Measurements from ENCODE around the gene CIAO3.

CIAO3 gene

GRCh38 chr16:740764-741505, at the start of gene CIAO3:
Gene CIAO3, minus strand, starts transcription at chr16:740997. Its CDS starts 12 bp downstream, at chr16:740985.
- Histone ChIP-seq H3K36me3 (ENCODE audit: control insufficient read depth, insufficient read depth, low read length) (peaks cover 2% of the 10 kb centered on the region; the same call in 1 of the 2 replicates), H3K4me3 (replicated peaks; ENCODE audit: low read depth, low read length) (peak within 1 kb of the TSS; percentile 94), H3K27me3 (replicated peaks; ENCODE audit: control insufficient read depth, insufficient read depth, low read length) (no peaks in the 10 kb centered on the region)
- DNase-seq (ENCODE audit: extremely low read depth, insufficient read length): peak; percentile 94
- TF ChIP-seq CTCF (IDR thresholded peaks at IDR 0.05; ENCODE audit: insufficient read depth, low read length, poor library complexity, severe bottlenecking): peak; percentile 62

GRCh38 chr16:790086-790485, 49.3 kb upstream of the CIAO3 start:
- no peaks in the 10 kb centered on the region for H3K27me3 ChIP-seq (replicated peaks; ENCODE audit: control insufficient read depth, insufficient read depth, low read length)
- no peak for DNase-seq (ENCODE audit: extremely low read depth, insufficient read length)
- TF ChIP-seq CTCF (IDR thresholded peaks at IDR 0.05; ENCODE audit: insufficient read depth, low read length, poor library complexity, severe bottlenecking): no peak
- peaks cover 15% of the 10 kb centered on the region for H3K36me3 ChIP-seq (ENCODE audit: control insufficient read depth, insufficient read depth, low read length)
- no peak overlapping the region for H3K4me3 ChIP-seq (replicated peaks; ENCODE audit: low read depth, low read length)

- Histone ChIP-seq H3K36me3 (ENCODE audit: control insufficient read depth, insufficient read depth, low read length) (peaks cover 17% of the 10 kb centered on the region), H3K27me3 (replicated peaks; ENCODE audit: control insufficient read depth, insufficient read depth, low read length) (no peaks in the 10 kb centered on the region), H3K4me3 (replicated peaks; ENCODE audit: low read depth, low read length) (peak overlapping the region; percentile 93)
- TF ChIP-seq CTCF (IDR thresholded peaks at IDR 0.05; ENCODE audit: insufficient read depth, low read length, poor library complexity, severe bottlenecking): no peak
- no peak for DNase-seq (ENCODE audit: extremely low read depth, insufficient read length)
These were observed 48.5 kb upstream of the CIAO3 start for GRCh38 chr16:789191-789850.

- H3K36me3 ChIP-seq (ENCODE audit: control insufficient read depth, insufficient read depth, low read length): peaks cover 17% of the 10 kb centered on the region
These were observed 47.8 kb upstream of the CIAO3 start, which contains the start of gene CHTF18 for GRCh38 chr16:788399-789126. Gene CHTF18, plus strand, starts transcription at chr16:788620. Its CDS starts 65 bp downstream, at chr16:788685.

GRCh38 chr16:787978-788398, 47.2 kb upstream of the CIAO3 start, which contains the start of gene RPUSD1:
Gene RPUSD1, minus strand, starts transcription at chr16:788381. Its CDS starts 644 bp downstream, at chr16:787737.
- H3K4me3 ChIP-seq (replicated peaks; ENCODE audit: low read depth, low read length): peak within 1 kb of the TSS; percentile 99
- peaks cover 17% of the 10 kb centered on the region for H3K36me3 ChIP-seq (ENCODE audit: control insufficient read depth, insufficient read depth, low read length)
- no peaks in the 10 kb centered on the region for H3K27me3 ChIP-seq (replicated peaks; ENCODE audit: control insufficient read depth, insufficient read depth, low read length)
- TF ChIP-seq CTCF (IDR thresholded peaks at IDR 0.05; ENCODE audit: insufficient read depth, low read length, poor library complexity, severe bottlenecking): no peak
- no peak for DNase-seq (ENCODE audit: extremely low read depth, insufficient read length)

More at GRCh38 chr16:788399-789126, 47.8 kb upstream of the CIAO3 start, which contains the start of gene CHTF18:
- DNase-seq (ENCODE audit: extremely low read depth, insufficient read length): peak; percentile 94
- H3K27me3 ChIP-seq (replicated peaks; ENCODE audit: control insufficient read depth, insufficient read depth, low read length): no peaks in the 10 kb centered on the region
- H3K4me3 ChIP-seq (replicated peaks; ENCODE audit: low read depth, low read length): peak within 1 kb of the TSS; percentile 99
- no peak for TF ChIP-seq CTCF (IDR thresholded peaks at IDR 0.05; ENCODE audit: insufficient read depth, low read length, poor library complexity, severe bottlenecking)
